ENCODE data around the gene FRMPD4.

FRMPD4 gene

GRCh38 chrX:12716574-12716973 lies 578.3 kb downstream of the FRMPD4 start:
- DNase-seq (ENCODE audit: low read depth in 1 of 2, low spot score in 1 of 2), result no peak

GRCh38 chrX:12719837-12720236 lies 581.6 kb downstream of the FRMPD4 start:
- no peak for DNase-seq (ENCODE audit: low read depth in 1 of 2, low spot score in 1 of 2)

GRCh38 chrX:12721042-12721441 lies 582.8 kb downstream of the FRMPD4 start:
- DNase-seq (ENCODE audit: low read depth in 1 of 2, low spot score in 1 of 2), result no peak

GRCh38 chrX:12722314-12722713 lies 584.0 kb downstream of the FRMPD4 start:
- no peak for DNase-seq (ENCODE audit: low read depth in 1 of 2, low spot score in 1 of 2)

GRCh38 chrX:12741416-12741815 lies 603.1 kb downstream of the FRMPD4 start:
- no peak for DNase-seq (ENCODE audit: low read depth in 1 of 2, low spot score in 1 of 2)

- DNase-seq (ENCODE audit: low read depth in 1 of 2, low spot score in 1 of 2), result no peak
Observed at GRCh38 chrX:12747433-12747832, 609.2 kb downstream of the FRMPD4 start.

GRCh38 chrX:12751887-12752286 lies 613.6 kb downstream of the FRMPD4 start:
- DNase-seq (ENCODE audit: low read depth in 1 of 2, low spot score in 1 of 2), result no peak

- no peak for DNase-seq (ENCODE audit: low read depth in 1 of 2, low spot score in 1 of 2)
Observed at GRCh38 chrX:12753366-12753765, 615.1 kb downstream of the FRMPD4 start.

GRCh38 chrX:12758291-12758690 lies 620.0 kb downstream of the FRMPD4 start:
- DNase-seq (ENCODE audit: low read depth in 1 of 2, low spot score in 1 of 2), result no peak

- DNase-seq (ENCODE audit: low read depth in 1 of 2, low spot score in 1 of 2), result no peak
Observed at GRCh38 chrX:12767856-12768255, 629.6 kb downstream of the FRMPD4 start.

GRCh38 chrX:12768491-12768890 lies 630.2 kb downstream of the FRMPD4 start:
- no peak for DNase-seq (ENCODE audit: low read depth in 1 of 2, low spot score in 1 of 2)

GRCh38 chrX:12770440-12770839 lies 632.2 kb downstream of the FRMPD4 start:
- DNase-seq (ENCODE audit: low read depth in 1 of 2, low spot score in 1 of 2), result no peak

GRCh38 chrX:12771445-12772069 lies 633.3 kb downstream of the FRMPD4 start:
- DNase-seq (ENCODE audit: low read depth in 1 of 2, low spot score in 1 of 2), result peak; percentile 48 to 49

All from stimulated activated CD4-positive, alpha-beta T cell treated with anti-CD3 and anti-CD28 coated beads, Interleukin-15, amount 100 ng/mL, for 1 hour (primary cell).